Naive B cell (primary cell): ENCODE results near the gene PSMC2. TPM values are rescaled to one million over a fixed set of nuclear protein-coding genes. Genes with fewer than 3 reads are reported as not detected.
A peak's percentile ranks its signal among the peaks of the same experiment; 100 is the strongest.

Experiments
- ATAC-seq, 2 donors: fragments of 150-1000 bp; cut with Tn5 transposase; 2 replicates each; pipeline ENCODE4 v1.10.0; 2021; ENCODE audit warnings: low read depth in 2 of 2, mild to moderate bottlenecking in 2 of 2, moderate library complexity in 2 of 2
- DNase-seq: peaks from one replicate; pipeline ENCODE4 v3.0.0; 2022
- H3K27ac Mint-ChIP-seq, 6 donors: one replicate each; pipeline ENCODE4 v1.8.0; 2020 to 2022; ENCODE audit warnings: mild to moderate bottlenecking in 6 of 6, mixed read lengths in 6 of 6, moderate library complexity in 5 of 6, inconsistent platforms in 2 of 6
- H3K27me3 Mint-ChIP-seq, 3 donors: one replicate each; pipeline ENCODE4 v1.8.0; 2021 to 2022; ENCODE audit warnings: mixed read lengths in 3 of 3, mild to moderate bottlenecking in 1 of 3
- H3K36me3 Mint-ChIP-seq, 2 donors: one replicate each; pipeline ENCODE4 v1.8.0; 2020 to 2022; ENCODE audit warnings: mixed read lengths in 2 of 2, inconsistent platforms in 1 of 2, mild to moderate bottlenecking in 1 of 2
- H3K4me1 Mint-ChIP-seq, 3 donors: one replicate each; pipeline ENCODE4 v1.8.0; 2020 to 2022; ENCODE audit warnings: mixed read lengths in 3 of 3, inconsistent platforms in 1 of 3, mild to moderate bottlenecking in 1 of 3, moderate library complexity in 1 of 3
- H3K4me3 Mint-ChIP-seq, 8 donors: one replicate each; pipeline ENCODE4 v1.8.0; 2020 to 2022; ENCODE audit warnings: mild to moderate bottlenecking in 8 of 8, mixed read lengths in 8 of 8, moderate library complexity in 8 of 8, inconsistent platforms in 2 of 8
- H3K9me3 Mint-ChIP-seq, 7 donors: one replicate each; pipeline ENCODE4 v1.8.0; 2020 to 2022; ENCODE audit warnings: mixed read lengths in 7 of 7, mild to moderate bottlenecking in 5 of 7, inconsistent platforms in 2 of 7, moderate library complexity in 1 of 7
- polyA plus RNA-seq, 6 donors: library from polyadenylated mRNA; unstranded; fragments of 300-500 nt; fragmentation: Illumina TruSeq; gene quantifications; one replicate each; pipeline ENCODE4 v1.2.3, GENCODE V29; 2021; ENCODE audit warnings: low read depth in 6 of 6

The PSMC2 gene
- polyA plus RNA-seq, 6 donors from 2014 or later = 65.9 to 106 (median 82.5) TPM

DNA sequence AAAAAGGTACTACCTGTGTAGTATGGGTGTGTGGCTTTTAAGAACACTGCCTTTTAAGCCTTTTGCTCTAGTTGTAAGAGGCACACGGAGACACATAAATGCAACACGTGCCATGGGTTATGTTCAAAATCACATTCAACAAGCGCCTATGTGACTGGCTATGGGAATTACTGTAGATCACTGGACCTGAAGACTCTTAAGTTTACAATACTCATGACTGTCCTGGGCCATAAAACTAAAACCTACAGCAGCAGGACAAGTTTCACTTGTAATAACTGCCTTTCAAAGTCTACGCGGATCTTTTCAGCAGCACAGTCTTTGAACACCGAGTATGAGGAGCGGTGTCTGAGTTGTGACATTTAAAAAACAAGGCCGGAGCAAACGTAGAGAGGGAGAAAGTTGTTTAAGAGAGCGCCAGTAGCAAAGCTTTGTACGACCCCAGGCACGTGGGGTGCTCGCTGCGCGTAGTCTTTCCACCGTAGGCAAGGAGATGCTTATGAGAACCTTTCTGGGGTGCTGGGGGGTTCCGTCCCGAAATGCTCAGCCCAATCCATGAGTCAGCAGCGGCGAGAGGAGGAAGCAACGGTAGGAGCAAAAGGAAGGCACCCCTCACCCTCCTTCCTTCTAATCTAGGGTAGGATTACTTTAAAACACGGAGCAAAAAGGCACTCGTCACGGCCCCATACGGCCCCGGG is 3.5 kb upstream of the PSMC2 start:
- peaks cover 22 to 27% of the 10 kb centered on the region in 2 donors for H3K36me3 Mint-ChIP-seq
- H3K4me3 Mint-ChIP-seq = peak overlapping the region; percentile 94 to 100 (median 98)
- DNase-seq (no peak), ATAC-seq (peak; percentile 15 to 29)
- no peaks in the 10 kb centered on the region for H3K27me3 Mint-ChIP-seq
- peak overlapping the region; percentile 96 to 99 (median 98) for H3K27ac Mint-ChIP-seq
- no peaks in the 10 kb centered on the region for H3K9me3 Mint-ChIP-seq
- peaks cover 45 to 70% (median 48%) of the 10 kb centered on the region in 3 donors for H3K4me1 Mint-ChIP-seq

DNA sequence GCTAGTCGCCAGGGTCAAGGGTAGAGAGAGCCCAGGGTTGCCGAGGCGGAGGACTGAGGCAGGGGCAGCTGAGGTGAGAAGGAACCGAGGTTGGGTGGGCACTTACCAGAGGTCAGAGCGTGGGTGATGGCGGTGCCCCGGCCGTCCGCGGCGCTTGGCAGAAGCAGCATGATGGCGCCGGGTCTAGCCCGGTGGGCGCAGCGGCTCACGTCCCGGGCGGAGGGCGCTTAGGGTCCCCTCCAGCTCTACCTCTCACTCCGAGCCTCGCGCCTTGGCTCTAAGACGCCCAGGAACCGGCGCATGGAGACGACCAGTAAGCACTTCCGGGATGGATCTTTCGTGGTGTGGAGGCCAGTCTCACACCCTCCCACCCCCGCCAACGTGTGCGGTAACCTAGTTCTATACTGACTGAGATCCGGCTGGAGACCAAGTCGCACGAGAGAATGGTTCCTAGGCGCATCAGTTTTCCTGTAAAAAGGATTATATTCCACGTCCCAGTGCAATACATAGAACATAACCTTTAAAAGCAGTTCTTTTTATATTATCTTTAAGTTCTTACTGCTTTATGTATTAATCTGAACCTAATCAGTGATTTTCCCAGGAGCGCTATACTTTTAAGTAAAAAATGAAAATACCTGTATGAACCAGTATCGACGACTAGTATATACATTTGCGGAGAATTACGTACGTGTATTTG is 2.8 kb upstream of the PSMC2 start, which contains the start of gene DNAJC2:
Gene DNAJC2, minus strand, starts transcription at position 315 of the 697 bp plus-strand sequence. Its CDS starts 145 bp downstream, at position 170.
- peak; percentile 85 to 88 for ATAC-seq
- Mint-ChIP-seq H3K4me1 (peaks cover 43 to 72% (median 48%) of the 10 kb centered on the region in 3 donors), H3K9me3 (no peaks in the 10 kb centered on the region), H3K4me3 (peak within 1 kb of the TSS; percentile 94 to 100 (median 98)), H3K27ac (peak within 1 kb of the TSS; percentile 96 to 99 (median 98)), H3K36me3 (peaks cover 16 to 20% of the 10 kb centered on the region in 2 donors), H3K27me3 (no peaks in the 10 kb centered on the region)
- DNase-seq = peak; percentile 80

DNA sequence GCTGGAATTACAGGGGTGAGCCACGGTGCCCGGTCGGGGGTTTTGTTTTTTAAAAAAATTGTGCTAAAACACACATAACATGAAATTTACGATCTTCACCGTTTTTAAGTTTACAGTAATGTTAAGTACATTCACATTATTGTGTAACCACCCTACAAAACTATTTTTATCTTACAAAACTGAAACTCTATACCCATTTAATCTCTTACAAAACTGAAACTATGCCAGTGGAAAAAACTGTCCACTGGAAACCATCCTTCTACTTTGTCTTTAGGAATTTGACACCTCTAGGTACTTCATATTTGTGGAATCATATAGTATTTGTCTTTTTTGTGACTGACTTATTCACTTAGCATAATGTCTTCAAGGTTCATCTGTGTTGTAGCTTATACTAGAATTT is 1.0 kb upstream of the PSMC2 start:
- peaks cover 3 to 5% of the 10 kb centered on the region in 2 donors for H3K36me3 Mint-ChIP-seq
- ATAC-seq = no peak
- DNase-seq = no peak
- peak overlapping the region in 6 of 8 donors; percentile 12 to 100 (median 74) for H3K4me3 Mint-ChIP-seq
- no peaks in the 10 kb centered on the region for H3K9me3 Mint-ChIP-seq
- peaks cover 42 to 78% (median 45%) of the 10 kb centered on the region in 3 donors for H3K4me1 Mint-ChIP-seq
- peak overlapping the region in 1 of 6 donors; percentile 28 for H3K27ac Mint-ChIP-seq
- no peaks in the 10 kb centered on the region for H3K27me3 Mint-ChIP-seq

DNA sequence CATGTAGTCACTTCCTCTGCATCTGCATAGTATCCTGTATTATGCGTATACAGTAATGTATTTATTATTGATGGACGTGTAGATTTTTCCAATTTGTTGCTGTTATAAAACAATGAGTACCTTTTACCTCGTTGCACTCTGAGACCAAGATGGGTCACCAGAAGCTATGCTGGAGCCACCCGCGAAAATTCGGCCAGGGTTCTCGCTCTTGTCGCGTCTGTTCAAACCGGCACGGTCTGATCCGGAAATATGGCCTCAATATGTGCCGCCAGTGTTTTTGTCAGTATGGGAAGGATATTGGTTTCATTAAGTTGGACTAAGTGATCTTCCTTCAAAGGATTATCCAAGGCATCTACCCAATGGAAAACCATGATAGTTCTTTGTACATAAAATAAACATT is 1.0 kb downstream of the PSMC2 start:
- no peak for ATAC-seq
- peak overlapping the region; percentile 96 to 100 (median 100) for H3K4me3 Mint-ChIP-seq
- no peaks in the 10 kb centered on the region for H3K9me3 Mint-ChIP-seq

DNA sequence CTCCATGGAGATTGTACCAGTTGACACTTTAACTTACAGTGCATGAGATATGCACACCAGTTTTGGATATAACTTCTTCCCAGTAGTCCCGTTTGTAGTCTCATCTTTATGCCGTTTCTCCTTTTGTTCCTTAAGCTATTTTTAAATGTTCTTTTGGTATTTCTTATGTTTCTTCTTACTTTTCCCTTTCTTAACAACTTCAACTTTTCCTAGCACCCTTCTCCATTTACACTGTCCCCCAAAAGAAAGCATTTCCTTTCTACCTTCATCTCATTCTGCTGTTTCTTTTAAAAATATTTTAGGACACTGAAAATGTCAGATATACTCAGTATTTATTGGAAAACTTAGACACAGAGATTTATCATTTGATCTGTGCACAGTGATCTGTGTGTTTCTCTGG is 1.5 kb downstream of the PSMC2 start:
- no peaks in the 10 kb centered on the region for H3K36me3 Mint-ChIP-seq
- ATAC-seq (no peak), DNase-seq (no peak)
- peak overlapping the region; percentile 58 to 100 (median 96) for H3K4me3 Mint-ChIP-seq
- H3K4me1 Mint-ChIP-seq = peaks cover 43 to 76% (median 46%) of the 10 kb centered on the region in 3 donors
- H3K27ac Mint-ChIP-seq = peak overlapping the region in 3 of 6 donors; percentile 2 to 79 (median 47)
- no peaks in the 10 kb centered on the region for H3K27me3 Mint-ChIP-seq
- H3K9me3 Mint-ChIP-seq = no peaks in the 10 kb centered on the region

More for the DNA sequence above, 1.0 kb downstream of the PSMC2 start:
- H3K36me3 Mint-ChIP-seq = no peaks in the 10 kb centered on the region
- no peaks in the 10 kb centered on the region for H3K27me3 Mint-ChIP-seq
- H3K27ac Mint-ChIP-seq = peak overlapping the region in 5 of 6 donors; percentile 80 to 98 (median 90)
- DNase-seq = no peak
- H3K4me1 Mint-ChIP-seq = peaks cover 46 to 79% (median 46%) of the 10 kb centered on the region in 3 donors

DNA sequence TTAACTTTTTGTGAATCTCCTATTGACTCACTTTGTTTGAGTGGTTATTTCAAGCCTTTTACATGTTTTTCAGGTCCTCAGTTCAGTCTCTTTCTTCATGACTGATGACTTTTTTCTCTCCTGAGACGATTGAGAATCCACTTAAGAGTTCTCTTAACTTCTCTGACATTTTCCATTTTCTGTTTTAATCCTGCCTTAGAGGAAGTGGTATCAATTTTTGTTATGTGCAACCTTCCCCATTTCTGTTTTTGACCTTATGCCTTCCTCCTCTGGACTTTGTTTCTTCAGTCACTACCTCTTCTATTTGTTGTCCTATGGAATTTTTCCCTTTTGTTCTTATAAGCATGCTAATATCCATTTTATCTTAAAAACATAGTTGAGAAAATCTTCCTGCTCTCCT is 2.4 kb downstream of the PSMC2 start:
- Mint-ChIP-seq H3K4me1 (peaks cover 41 to 71% (median 46%) of the 10 kb centered on the region in 3 donors), H3K36me3 (no peaks in the 10 kb centered on the region), H3K9me3 (no peaks in the 10 kb centered on the region), H3K27me3 (no peaks in the 10 kb centered on the region), H3K4me3 (peak overlapping the region in 5 of 8 donors; percentile 50 to 97 (median 75)), H3K27ac (peak overlapping the region in 2 of 6 donors; percentile 0 to 42)
- DNase-seq (no peak), ATAC-seq (no peak)

DNA sequence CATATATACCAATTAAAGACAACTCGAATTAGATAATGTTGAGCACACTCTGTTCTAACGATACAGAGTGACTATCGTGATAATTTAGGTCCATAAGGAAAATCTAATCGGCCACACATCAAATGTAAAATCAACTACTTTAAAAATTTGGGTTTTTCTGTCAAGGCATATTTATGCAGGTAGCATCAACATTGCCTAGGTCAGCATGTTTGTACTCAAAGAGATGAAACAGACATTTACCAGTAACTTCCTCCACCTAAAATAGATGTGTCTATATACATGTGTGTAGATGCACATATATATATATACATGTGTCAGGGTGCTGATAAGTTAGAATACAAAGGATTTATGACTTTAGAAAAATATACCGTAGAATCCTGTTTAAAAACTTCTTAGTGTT is 22.0 kb downstream of the PSMC2 start:
- peaks cover 8 to 24% of the 10 kb centered on the region in 2 donors for H3K36me3 Mint-ChIP-seq

DNA sequence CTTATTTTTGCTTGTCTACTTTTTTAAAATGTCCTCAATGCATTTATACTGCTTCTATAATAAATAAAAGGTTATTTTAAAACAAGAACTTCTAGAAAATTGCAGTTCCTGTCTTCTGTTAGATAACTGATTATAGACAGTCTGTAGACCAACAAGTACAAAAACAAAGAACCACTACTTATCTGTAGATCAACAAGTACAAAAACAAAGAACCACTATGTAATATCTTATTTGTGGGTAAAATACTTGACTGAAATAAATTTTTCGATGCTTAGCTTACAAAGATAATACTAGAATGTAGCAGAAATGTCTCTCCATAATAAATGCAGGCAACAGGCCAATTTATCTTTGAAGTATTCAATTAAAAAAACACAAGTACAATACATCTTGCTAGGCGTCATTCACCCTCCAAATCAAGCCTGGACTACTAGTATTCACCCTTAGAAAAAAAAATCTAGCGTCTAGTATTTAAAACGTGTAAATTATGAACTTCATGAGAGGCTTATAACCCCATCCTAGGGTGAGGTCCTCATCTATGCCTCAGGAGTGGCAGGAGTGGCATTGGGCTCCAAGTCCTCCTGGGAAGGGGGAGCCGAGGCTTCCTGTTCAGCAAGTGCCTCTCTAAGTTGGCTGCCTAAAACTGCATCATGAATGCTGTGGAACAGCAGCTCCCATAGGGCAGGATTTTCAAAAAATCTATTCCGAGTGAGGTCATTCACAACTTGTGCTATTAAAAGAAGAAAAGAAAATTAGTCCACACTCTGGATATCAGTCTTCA is 26.6 kb downstream of the PSMC2 start:
- H3K27ac Mint-ChIP-seq = no peak overlapping the region
- DNase-seq (no peak), ATAC-seq (no peak)
- peaks cover 0 to 7% (median 4%) of the 10 kb centered on the region in 3 donors for H3K27me3 Mint-ChIP-seq
- H3K4me1 Mint-ChIP-seq = no peaks in the 10 kb centered on the region
- H3K9me3 Mint-ChIP-seq = no peaks in the 10 kb centered on the region
- no peaks in the 10 kb centered on the region for H3K36me3 Mint-ChIP-seq
- no peak overlapping the region for H3K4me3 Mint-ChIP-seq

More for the DNA sequence above, 22.0 kb downstream of the PSMC2 start:
- Mint-ChIP-seq H3K4me3 (no peak overlapping the region), H3K9me3 (no peaks in the 10 kb centered on the region), H3K27ac (no peak overlapping the region), H3K27me3 (no peaks in the 10 kb centered on the region), H3K4me1 (no peaks in the 10 kb centered on the region)
- ATAC-seq (no peak), DNase-seq (no peak)

DNA sequence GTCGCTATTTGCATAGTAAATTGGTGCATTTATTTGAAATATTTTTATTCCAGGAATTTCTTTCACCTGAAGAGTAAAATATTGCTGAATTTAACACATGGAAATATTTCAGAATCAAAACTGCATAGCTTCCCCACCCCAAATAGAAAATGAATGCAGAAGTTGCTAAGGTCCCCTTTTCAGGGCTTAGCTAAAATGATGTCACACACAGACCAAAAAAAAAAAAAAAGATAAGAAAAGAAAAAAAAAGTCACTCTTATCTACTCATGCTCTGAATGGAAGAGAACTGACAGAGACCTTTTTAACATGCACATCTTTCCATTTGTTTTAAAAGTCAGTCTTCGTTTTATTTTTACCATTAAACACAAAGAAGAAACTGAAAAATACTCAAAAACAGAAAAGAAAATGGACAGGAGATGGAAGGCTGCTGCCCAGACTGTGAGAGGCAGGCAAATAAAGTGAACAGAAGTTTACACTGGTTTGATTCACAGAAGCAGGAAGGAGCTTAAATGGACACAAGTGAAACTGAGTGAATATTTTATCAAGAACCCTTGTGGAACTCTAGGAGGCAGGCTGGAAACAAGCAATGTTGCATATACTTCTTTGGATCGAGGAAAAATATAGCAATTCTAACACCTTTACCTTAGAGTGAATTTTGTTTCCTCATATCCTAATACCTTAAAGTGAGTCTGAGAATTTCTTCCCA is 32.0 kb downstream of the PSMC2 start:
- DNase-seq = no peak
- Mint-ChIP-seq H3K4me3 (no peak overlapping the region), H3K36me3 (no peaks in the 10 kb centered on the region), H3K27ac (no peak overlapping the region), H3K27me3 (peaks cover 0 to 7% (median 4%) of the 10 kb centered on the region in 3 donors), H3K9me3 (no peaks in the 10 kb centered on the region), H3K4me1 (peaks cover 0 to 1% (median 0%) of the 10 kb centered on the region in 3 donors)
- peak in 1 of 2 donors; percentile 25 for ATAC-seq

DNA sequence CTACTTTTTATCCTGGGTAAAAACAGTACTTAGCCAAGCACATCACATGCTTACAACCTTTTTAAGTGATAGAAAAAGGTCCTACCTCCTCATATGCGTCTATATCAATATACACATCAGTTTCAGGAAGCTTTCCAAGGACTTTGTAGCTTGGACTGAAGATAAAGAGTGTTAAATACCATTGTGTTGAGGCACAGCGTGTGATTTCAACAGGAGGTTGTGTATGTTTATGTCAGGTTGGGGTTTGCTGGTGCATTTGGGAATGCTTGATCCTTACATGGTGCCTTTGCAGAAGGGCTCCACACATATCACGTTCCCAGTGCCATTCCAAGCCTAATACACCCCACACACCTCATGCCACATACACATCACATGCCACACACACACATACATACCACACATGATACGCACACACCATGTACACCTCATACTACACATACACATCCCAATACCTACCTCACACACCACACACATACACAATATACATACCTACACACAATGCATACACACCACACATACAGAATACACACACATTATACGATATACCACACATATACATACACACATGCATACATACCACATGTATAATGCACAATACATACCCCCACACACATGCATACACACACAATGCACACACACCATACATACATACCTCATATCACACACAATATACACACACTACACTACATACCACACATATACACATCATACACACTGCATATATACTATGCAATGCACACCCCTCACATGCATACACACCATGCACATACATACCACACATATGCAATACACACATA is 33.1 kb downstream of the PSMC2 start:
- Mint-ChIP-seq H3K27me3 (peaks cover 0 to 7% (median 4%) of the 10 kb centered on the region in 3 donors), H3K9me3 (no peaks in the 10 kb centered on the region), H3K4me1 (peaks cover 0 to 1% (median 0%) of the 10 kb centered on the region in 3 donors), H3K36me3 (no peaks in the 10 kb centered on the region), H3K4me3 (no peak overlapping the region), H3K27ac (no peak overlapping the region)
- ATAC-seq (no peak), DNase-seq (no peak)

DNA sequence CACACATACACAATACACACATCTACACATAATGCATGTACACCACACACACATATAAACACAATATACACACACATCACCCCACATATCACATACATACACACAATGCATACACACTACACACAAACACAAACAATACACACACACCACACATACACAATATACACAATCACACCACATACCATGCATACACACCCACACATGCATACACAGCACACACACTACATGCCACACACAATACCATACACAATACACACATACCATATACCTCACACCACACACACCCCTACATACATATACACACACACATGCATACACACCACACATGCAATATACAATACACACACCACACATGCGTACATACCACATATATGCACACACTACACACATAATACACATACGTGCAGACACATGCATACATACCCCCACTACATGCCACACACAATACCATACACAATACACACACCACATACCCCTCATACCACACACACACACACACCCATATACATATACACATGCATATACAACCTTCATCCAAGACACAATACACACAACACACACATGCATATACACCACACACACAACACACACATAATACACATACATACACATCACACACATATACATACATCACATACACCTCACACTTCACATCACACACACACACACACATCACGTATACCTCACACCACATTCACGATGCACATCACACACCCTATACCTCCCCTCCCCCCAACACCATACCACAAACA is 34.0 kb downstream of the PSMC2 start:
- ATAC-seq (no peak), DNase-seq (no peak)
- Mint-ChIP-seq H3K27ac (no peak overlapping the region), H3K9me3 (no peaks in the 10 kb centered on the region), H3K4me1 (peaks cover 0 to 1% (median 0%) of the 10 kb centered on the region in 3 donors), H3K36me3 (no peaks in the 10 kb centered on the region), H3K4me3 (no peak overlapping the region), H3K27me3 (peaks cover 0 to 7% (median 4%) of the 10 kb centered on the region in 3 donors)
